Activated T-helper 2 cell treated with anti-CD3 and anti-CD28 coated beads, Interferon-gamma antibody, Interleukin-2, Interleukin-4, amounts not matched to agents 10 μg/mL and 5 μg/mL and 100 μg/mL, durations not matched to agents 14 hours and 24 hours and 36 hours (primary cell): ENCODE measurements around the gene ADGRB2. TPM values are rescaled to one million over a fixed set of nuclear protein-coding genes. Genes with fewer than 3 reads are reported as not detected.

Experiments used
- DNase-seq: peaks from one replicate; pipeline ENCODE4 v3.0.0; 2021; ENCODE audit warnings: low spot score
- H3K27ac Mint-ChIP-seq: one replicate; pipeline ENCODE4 v1.8.0; 2021; ENCODE audit warnings: mixed read lengths
- H3K27me3 Mint-ChIP-seq: one replicate; pipeline ENCODE4 v1.8.0; 2021; ENCODE audit warnings: low read depth, mixed read lengths
- H3K36me3 Mint-ChIP-seq: one replicate; pipeline ENCODE4 v1.8.0; 2021; ENCODE audit warnings: low read depth, mixed read lengths
- H3K4me1 Mint-ChIP-seq: one replicate; pipeline ENCODE4 v1.8.0; 2021; ENCODE audit warnings: low read depth, mixed read lengths
- H3K4me3 Mint-ChIP-seq: one replicate; pipeline ENCODE4 v1.8.0; 2021; ENCODE audit warnings: low read depth, mild to moderate bottlenecking, moderate library complexity, mixed read lengths
- H3K9me3 Mint-ChIP-seq: one replicate; pipeline ENCODE4 v1.8.0; 2021; ENCODE audit warnings: mixed read lengths
- intact Hi-C: fragments of 100-400 bp; cut with micrococcal nuclease; formaldehyde crosslinking; loops from one replicate; pipeline ENCODE4 v1.15.1; 2023
- total RNA-seq: library from RNA; stranded (reverse); gene quantifications from 2 replicates; pipeline ENCODE4 v1.2.3, GENCODE V29; 2022

Gene ADGRB2
- total RNA-seq, 1 donor from 2014 or later: 5.4 TPM

- no peaks in the 10 kb centered on the region for H3K36me3 Mint-ChIP-seq
- intact Hi-C loops: no loop called here
- H3K9me3 Mint-ChIP-seq: no peaks in the 10 kb centered on the region
- H3K27me3 Mint-ChIP-seq: peaks cover 21% of the 10 kb centered on the region
- H3K27ac Mint-ChIP-seq: no peak overlapping the region
- no peak for DNase-seq
- no peak overlapping the region for H3K4me3 Mint-ChIP-seq
- peaks cover 5% of the 10 kb centered on the region for H3K4me1 Mint-ChIP-seq
Measured at GRCh38 chr1:31799895-31800673, 35.9 kb upstream of the ADGRB2 start.

GRCh38 chr1:31799196-31799894, 35.2 kb upstream of the ADGRB2 start:
- DNase-seq: no peak
- H3K27ac Mint-ChIP-seq: no peak overlapping the region

GRCh38 chr1:31798433-31799195, 34.5 kb upstream of the ADGRB2 start:
- no peaks in the 10 kb centered on the region for H3K9me3 Mint-ChIP-seq
- peaks cover 17% of the 10 kb centered on the region for H3K27me3 Mint-ChIP-seq
- intact Hi-C loops: no loop called here
- H3K4me3 Mint-ChIP-seq: no peak overlapping the region
- no peak overlapping the region for H3K27ac Mint-ChIP-seq
- DNase-seq: no peak
- no peaks in the 10 kb centered on the region for H3K36me3 Mint-ChIP-seq
- peaks cover 5% of the 10 kb centered on the region for H3K4me1 Mint-ChIP-seq

More at GRCh38 chr1:31799196-31799894, 35.2 kb upstream of the ADGRB2 start:
- H3K9me3 Mint-ChIP-seq: no peaks in the 10 kb centered on the region
- H3K4me3 Mint-ChIP-seq: no peak overlapping the region
- no peaks in the 10 kb centered on the region for H3K36me3 Mint-ChIP-seq
- H3K4me1 Mint-ChIP-seq: peaks cover 5% of the 10 kb centered on the region
- intact Hi-C loops: no loop called here
- peaks cover 21% of the 10 kb centered on the region for H3K27me3 Mint-ChIP-seq

GRCh38 chr1:31798086-31798432, 33.9 kb upstream of the ADGRB2 start:
- Mint-ChIP-seq H3K9me3 (no peaks in the 10 kb centered on the region), H3K27ac (no peak overlapping the region), H3K4me1 (peaks cover 5% of the 10 kb centered on the region)

GRCh38 chr1:31797216-31797615, 33.1 kb upstream of the ADGRB2 start:
- Mint-ChIP-seq H3K4me1 (peaks cover under 1% of the 10 kb centered on the region), H3K27ac (no peak overlapping the region), H3K4me3 (no peak overlapping the region), H3K36me3 (no peaks in the 10 kb centered on the region), H3K9me3 (no peaks in the 10 kb centered on the region), H3K27me3 (peaks cover 11% of the 10 kb centered on the region)
- intact Hi-C loops: no loop called here
- no peak for DNase-seq

More at GRCh38 chr1:31798086-31798432, 33.9 kb upstream of the ADGRB2 start:
- peaks cover 14% of the 10 kb centered on the region for H3K27me3 Mint-ChIP-seq
- intact Hi-C loops: no loop called here
- H3K36me3 Mint-ChIP-seq: no peaks in the 10 kb centered on the region
- DNase-seq: no peak
- no peak overlapping the region for H3K4me3 Mint-ChIP-seq

GRCh38 chr1:31796707-31797106, 32.6 kb upstream of the ADGRB2 start:
- no peak for DNase-seq
- Mint-ChIP-seq H3K4me3 (no peak overlapping the region), H3K27ac (no peak overlapping the region), H3K36me3 (no peaks in the 10 kb centered on the region), H3K27me3 (peaks cover 13% of the 10 kb centered on the region), H3K4me1 (no peaks in the 10 kb centered on the region), H3K9me3 (no peaks in the 10 kb centered on the region)
- intact Hi-C loops: no loop called here

- Mint-ChIP-seq H3K4me1 (no peaks in the 10 kb centered on the region), H3K36me3 (no peaks in the 10 kb centered on the region), H3K4me3 (no peak overlapping the region), H3K9me3 (no peaks in the 10 kb centered on the region), H3K27ac (no peak overlapping the region), H3K27me3 (peaks cover 11% of the 10 kb centered on the region)
- intact Hi-C loops: no loop called here
- no peak for DNase-seq
Measured at GRCh38 chr1:31795801-31796621, 31.9 kb upstream of the ADGRB2 start.

GRCh38 chr1:31795096-31795675, 31.0 kb upstream of the ADGRB2 start:
- Mint-ChIP-seq H3K9me3 (no peaks in the 10 kb centered on the region), H3K27ac (no peak overlapping the region), H3K4me1 (no peaks in the 10 kb centered on the region), H3K27me3 (peaks cover 14% of the 10 kb centered on the region), H3K4me3 (no peak overlapping the region), H3K36me3 (no peaks in the 10 kb centered on the region)
- no peak for DNase-seq
- intact Hi-C loops: no loop called here

- Mint-ChIP-seq H3K9me3 (no peaks in the 10 kb centered on the region), H3K27ac (no peak overlapping the region), H3K27me3 (peaks cover 16% of the 10 kb centered on the region), H3K4me3 (no peak overlapping the region), H3K4me1 (no peaks in the 10 kb centered on the region), H3K36me3 (no peaks in the 10 kb centered on the region)
- intact Hi-C loops: no loop called here
- DNase-seq: no peak
Measured at GRCh38 chr1:31793586-31794285, 29.6 kb upstream of the ADGRB2 start.

- DNase-seq: no peak
- intact Hi-C loops: no loop called here
- no peak overlapping the region for H3K4me3 Mint-ChIP-seq
- H3K9me3 Mint-ChIP-seq: no peaks in the 10 kb centered on the region
- peaks cover 1% of the 10 kb centered on the region for H3K4me1 Mint-ChIP-seq
- no peak overlapping the region for H3K27ac Mint-ChIP-seq
- H3K27me3 Mint-ChIP-seq: peaks cover 16% of the 10 kb centered on the region
- no peaks in the 10 kb centered on the region for H3K36me3 Mint-ChIP-seq
Measured at GRCh38 chr1:31793086-31793485, 28.9 kb upstream of the ADGRB2 start.

- intact Hi-C loops: no loop called here
- H3K27ac Mint-ChIP-seq: no peak overlapping the region
- no peak for DNase-seq
- peaks cover 16% of the 10 kb centered on the region for H3K27me3 Mint-ChIP-seq
- H3K4me3 Mint-ChIP-seq: no peak overlapping the region
- no peaks in the 10 kb centered on the region for H3K9me3 Mint-ChIP-seq
- H3K36me3 Mint-ChIP-seq: no peaks in the 10 kb centered on the region
- peaks cover 7% of the 10 kb centered on the region for H3K4me1 Mint-ChIP-seq
Measured at GRCh38 chr1:31792541-31792940, 28.4 kb upstream of the ADGRB2 start.
